Measurements from ENCODE around the gene ACYP1. TPM values are rescaled to one million over a fixed set of nuclear protein-coding genes. Genes with fewer than 3 reads are reported as not detected.

The ACYP1 gene
- total RNA-seq, 1 experiment from 2014 or later = 11.7 TPM

DNA sequence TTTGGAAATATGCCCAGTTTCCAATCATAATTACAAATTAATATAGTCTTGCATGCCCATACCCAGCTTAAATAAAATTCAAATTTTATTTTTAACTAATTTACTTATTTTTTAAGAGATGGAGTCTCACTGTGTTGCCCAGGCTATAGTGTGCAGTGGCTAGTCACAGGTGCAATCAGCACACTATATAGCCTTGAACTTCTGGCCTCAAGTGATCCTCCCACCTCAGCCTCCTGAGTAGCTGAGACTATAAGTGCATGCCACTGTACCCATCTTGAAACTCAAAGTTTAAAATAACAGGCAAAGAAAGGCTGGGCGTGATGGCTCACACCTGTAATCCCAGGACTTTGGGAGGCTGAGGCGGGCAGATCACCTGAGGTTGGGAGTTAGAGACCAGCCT is 22.9 kb downstream of the ACYP1 start:
- TF ChIP-seq, protein P1, sequence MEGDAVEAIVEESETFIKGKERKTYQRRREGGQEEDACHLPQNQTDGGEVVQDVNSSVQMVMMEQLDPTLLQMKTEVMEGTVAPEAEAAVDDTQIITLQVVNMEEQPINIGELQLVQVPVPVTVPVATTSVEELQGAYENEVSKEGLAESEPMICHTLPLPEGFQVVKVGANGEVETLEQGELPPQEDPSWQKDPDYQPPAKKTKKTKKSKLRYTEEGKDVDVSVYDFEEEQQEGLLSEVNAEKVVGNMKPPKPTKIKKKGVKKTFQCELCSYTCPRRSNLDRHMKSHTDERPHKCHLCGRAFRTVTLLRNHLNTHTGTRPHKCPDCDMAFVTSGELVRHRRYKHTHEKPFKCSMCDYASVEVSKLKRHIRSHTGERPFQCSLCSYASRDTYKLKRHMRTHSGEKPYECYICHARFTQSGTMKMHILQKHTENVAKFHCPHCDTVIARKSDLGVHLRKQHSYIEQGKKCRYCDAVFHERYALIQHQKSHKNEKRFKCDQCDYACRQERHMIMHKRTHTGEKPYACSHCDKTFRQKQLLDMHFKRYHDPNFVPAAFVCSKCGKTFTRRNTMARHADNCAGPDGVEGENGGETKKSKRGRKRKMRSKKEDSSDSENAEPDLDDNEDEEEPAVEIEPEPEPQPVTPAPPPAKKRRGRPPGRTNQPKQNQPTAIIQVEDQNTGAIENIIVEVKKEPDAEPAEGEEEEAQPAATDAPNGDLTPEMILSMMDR (IDR thresholded peaks at IDR 0.05; ENCODE audit: unreplicated experiment) = no peak
- H3K9me3 Mint-ChIP-seq (ENCODE audit: unreplicated experiment) = no peaks in the 10 kb centered on the region
- no TSS peak for BruUV-seq (replicated peaks)
- H3K4me1 Mint-ChIP-seq (ENCODE audit: insufficient read depth, unreplicated experiment) = peaks cover 15% of the 10 kb centered on the region
- POLR2A ChIA-PET = interaction anchor here (1.0 to 1.5 kb wide), 2 partner anchors 9 to 38 kb away, joined by 4 to 5 read pairs; partner anchors contain the start of gene EIF2B2
- intact Hi-C loops (cut with micrococcal nuclease) = no loop called here
- CTCF ChIA-PET = no interaction called here
- no peak overlapping the region for H3K27ac Mint-ChIP-seq (ENCODE audit: low read depth, unreplicated experiment)
- peaks cover 71% of the 10 kb centered on the region for H3K36me3 Mint-ChIP-seq (ENCODE audit: insufficient read depth, unreplicated experiment)
- DNase-seq (ENCODE audit: unreplicated experiment) = no peak
- no peaks in the 10 kb centered on the region for H3K27me3 Mint-ChIP-seq (ENCODE audit: insufficient read depth, unreplicated experiment)
- no peak overlapping the region for H3K4me3 Mint-ChIP-seq (ENCODE audit: unreplicated experiment)

DNA sequence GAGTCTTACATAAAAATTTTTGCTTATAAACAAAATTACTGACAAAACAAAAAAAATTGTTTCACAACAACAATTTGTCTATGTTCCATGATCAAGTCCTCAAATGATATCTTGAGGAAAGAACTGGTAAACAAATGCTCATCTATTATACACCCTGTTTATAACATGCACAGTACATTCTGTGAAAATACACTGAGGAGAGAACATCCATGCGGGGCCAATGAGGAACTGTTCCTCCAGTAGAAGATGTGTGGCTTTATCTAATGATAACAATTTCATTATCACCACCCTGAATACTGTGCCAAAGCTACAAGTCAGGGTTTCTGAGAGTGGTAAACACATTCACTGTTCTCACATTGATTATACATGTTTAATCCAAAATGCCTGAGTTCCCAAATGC is 23.3 kb downstream of the ACYP1 start:
- ChIA-PET POLR2A (interaction anchor here (1.0 to 1.5 kb wide), 2 partner anchors 9 to 37 kb away, joined by 4 to 5 read pairs; partner anchors contain the start of gene EIF2B2), CTCF (no interaction called here)
- H3K27ac Mint-ChIP-seq (ENCODE audit: low read depth, unreplicated experiment) = no peak overlapping the region
- no peak overlapping the region for H3K4me3 Mint-ChIP-seq (ENCODE audit: unreplicated experiment)
- DNase-seq (ENCODE audit: unreplicated experiment) = no peak
- H3K9me3 Mint-ChIP-seq (ENCODE audit: unreplicated experiment) = no peaks in the 10 kb centered on the region
- intact Hi-C loops (cut with micrococcal nuclease) = no loop called here
- H3K36me3 Mint-ChIP-seq (ENCODE audit: insufficient read depth, unreplicated experiment) = peaks cover 72% of the 10 kb centered on the region
- no peaks in the 10 kb centered on the region for H3K27me3 Mint-ChIP-seq (ENCODE audit: insufficient read depth, unreplicated experiment)
- no TSS peak for BruUV-seq (replicated peaks)
- TF ChIP-seq, protein P1 (IDR thresholded peaks at IDR 0.05; ENCODE audit: unreplicated experiment) = no peak
- peaks cover 10% of the 10 kb centered on the region for H3K4me1 Mint-ChIP-seq (ENCODE audit: insufficient read depth, unreplicated experiment)

DNA sequence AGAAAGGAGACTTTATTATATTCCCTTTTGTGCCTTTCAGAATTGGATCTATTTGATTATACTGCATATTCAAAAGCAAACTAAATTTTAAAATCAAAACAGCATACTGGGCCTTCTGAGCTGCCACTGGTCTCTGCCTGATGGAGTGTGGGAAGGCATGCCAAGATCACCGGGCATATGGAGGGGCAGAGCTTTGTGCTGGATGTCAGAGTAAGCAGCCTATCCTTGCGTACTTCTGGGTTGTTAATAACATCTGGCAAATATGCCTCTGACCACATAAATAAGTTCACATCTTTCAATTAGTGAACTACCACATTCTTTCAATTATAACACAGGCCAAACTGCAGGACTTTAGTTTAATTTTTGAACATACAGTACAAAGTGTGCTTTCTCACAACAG is 30.9 kb downstream of the ACYP1 start:
- Mint-ChIP-seq H3K27me3 (ENCODE audit: insufficient read depth, unreplicated experiment) (no peaks in the 10 kb centered on the region), H3K4me1 (ENCODE audit: insufficient read depth, unreplicated experiment) (no peaks in the 10 kb centered on the region), H3K27ac (ENCODE audit: low read depth, unreplicated experiment) (no peak overlapping the region), H3K4me3 (ENCODE audit: unreplicated experiment) (no peak overlapping the region), H3K36me3 (ENCODE audit: insufficient read depth, unreplicated experiment) (peaks cover 94% of the 10 kb centered on the region), H3K9me3 (ENCODE audit: unreplicated experiment) (no peaks in the 10 kb centered on the region)
- intact Hi-C loops (cut with micrococcal nuclease) = no loop called here
- ChIA-PET POLR2A (interaction anchor here (1.1 kb wide), 1 partner anchor 127 kb away, joined by 3 read pairs; no protein-coding TSS in a partner anchor), CTCF (interaction anchor here (0.7 kb wide), 1 partner anchor 77 kb away, joined by 4 read pairs; the partner anchor contains the start of gene PGF)
- TF ChIP-seq, protein P1 (IDR thresholded peaks at IDR 0.05; ENCODE audit: unreplicated experiment) = no peak
- BruUV-seq (replicated peaks) = no TSS peak
- DNase-seq (ENCODE audit: unreplicated experiment) = no peak

DNA sequence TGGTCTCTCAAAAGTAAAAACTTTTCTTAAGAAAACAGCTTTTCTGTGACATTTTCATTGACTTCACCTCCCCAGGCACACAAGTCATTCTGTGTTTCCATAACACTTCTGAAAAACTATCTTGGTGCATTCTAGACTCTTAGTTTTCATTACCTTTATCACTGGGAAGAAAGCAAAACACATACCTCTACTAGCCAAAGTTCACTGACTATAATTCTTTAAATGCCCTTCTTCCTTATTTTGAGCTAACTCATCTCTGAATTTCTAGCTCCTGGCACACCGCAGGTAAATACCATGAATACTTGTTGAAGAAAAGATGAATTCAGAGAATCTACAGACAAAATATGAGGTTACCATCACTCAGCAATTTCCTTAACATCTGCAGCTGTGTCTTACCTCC is 33.7 kb downstream of the ACYP1 start:
- H3K4me1 Mint-ChIP-seq (ENCODE audit: insufficient read depth, unreplicated experiment) = no peaks in the 10 kb centered on the region
- intact Hi-C loops (cut with micrococcal nuclease) = no loop called here
- no peaks in the 10 kb centered on the region for H3K9me3 Mint-ChIP-seq (ENCODE audit: unreplicated experiment)
- DNase-seq (ENCODE audit: unreplicated experiment) = no peak
- CTCF ChIA-PET = interaction anchor here (0.5 to 1.1 kb wide), 2 partner anchors 33 to 384 kb away, joined by 3 read pairs; no protein-coding TSS in a partner anchor
- H3K4me3 Mint-ChIP-seq (ENCODE audit: unreplicated experiment) = no peak overlapping the region
- no TSS peak for BruUV-seq (replicated peaks)
- TF ChIP-seq, protein P1 (IDR thresholded peaks at IDR 0.05; ENCODE audit: unreplicated experiment) = no peak
- no peak overlapping the region for H3K27ac Mint-ChIP-seq (ENCODE audit: low read depth, unreplicated experiment)
- H3K27me3 Mint-ChIP-seq (ENCODE audit: insufficient read depth, unreplicated experiment) = no peaks in the 10 kb centered on the region
- POLR2A ChIA-PET = no interaction called here
- peaks cover 69% of the 10 kb centered on the region for H3K36me3 Mint-ChIP-seq (ENCODE audit: insufficient read depth, unreplicated experiment)

All from MCF 10A (cell line).